HG02763 (cell line): ENCODE results near the gene SLFN12L.

Experiments used
- ATAC-seq: cut with Tn5 transposase; IDR thresholded peaks from one replicate; pipeline ENCODE4 v1.9.1; 2021; ENCODE audit warnings: mild to moderate bottlenecking, moderate library complexity; ENCODE audit not compliant: unreplicated experiment

The SLFN12L gene

GRCh38 chr17:35433075-35433894 is 104.2 kb downstream of the SLFN12L start:
- ATAC-seq, result no peak

- peak; percentile 81 for ATAC-seq
Observed at GRCh38 chr17:35432176-35433074, 105.1 kb downstream of the SLFN12L start, which contains the start of gene SLFN12. TSS of gene SLFN12 (minus strand) at chr17:35432500. CDS start at chr17:35423028, 9,472 bp downstream.

GRCh38 chr17:35429702-35430101 is 107.8 kb downstream of the SLFN12L start:
- no peak for ATAC-seq

GRCh38 chr17:35428229-35428628 is 109.2 kb downstream of the SLFN12L start:
- ATAC-seq, result no peak

- no peak for ATAC-seq
Observed at GRCh38 chr17:35423761-35424160, 113.7 kb downstream of the SLFN12L start.
